ENCODE measurements around the gene NAP1L5. TPM values are rescaled to one million over a fixed set of nuclear protein-coding genes. Genes with fewer than 3 reads are reported as not detected.

NAP1L5 gene
- total and polyA plus RNA-seq, 2 of the 13 experiments (the other 11 are each of a cell fraction or from before 2014, with no cell fraction given) = 1.3 to 1.6 TPM

DNA sequence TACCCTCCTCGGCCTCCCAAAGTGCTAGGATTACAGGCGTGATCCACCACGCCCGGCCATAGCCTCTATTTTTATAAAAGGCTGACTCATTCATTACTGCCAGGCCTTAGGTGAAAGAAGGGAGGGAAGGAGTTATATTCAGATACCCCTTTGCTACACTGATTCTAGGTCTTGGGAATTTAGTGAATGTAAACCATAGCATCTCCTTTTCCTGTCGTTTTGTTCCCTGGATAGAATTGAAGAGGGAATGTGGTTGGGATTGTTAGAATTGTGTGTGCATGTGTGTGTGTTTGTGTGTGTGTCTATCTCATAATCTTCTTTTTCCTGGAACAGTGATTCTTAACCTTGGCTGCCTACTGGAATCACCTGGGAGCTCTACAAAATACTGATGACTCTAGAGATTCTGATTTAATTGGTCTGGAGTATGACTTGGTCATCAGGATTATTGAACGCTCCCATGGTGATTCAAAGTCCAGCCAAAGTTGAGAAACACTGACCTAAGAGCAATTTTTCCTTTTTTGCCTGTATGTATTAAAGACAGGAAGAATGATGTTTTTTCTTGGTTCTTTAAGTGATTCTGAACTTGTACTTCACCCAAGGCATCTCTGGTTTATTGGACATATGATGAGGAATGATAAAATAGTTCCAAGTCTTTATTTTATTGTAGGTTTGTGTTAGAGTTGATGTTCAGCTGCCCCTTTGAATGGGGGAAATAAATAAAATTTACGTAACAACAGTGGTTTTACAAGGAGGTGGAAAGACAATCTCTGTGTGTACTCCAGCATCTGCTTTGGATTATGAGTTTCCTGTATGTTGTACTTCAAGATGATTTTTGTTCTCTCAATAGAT, 37.0 kb downstream of the NAP1L5 start:
- in situ Hi-C loops (cut with HindIII; ENCODE audit: extremely low pct_ligation_motif_present, low pct_unique_long_range_greater_than_20kb) (no loop called here), intact Hi-C loops (cut with micrococcal nuclease; ENCODE audit: unreplicated experiment) (no loop called here)
- POLR2A ChIA-PET = no interaction called here
- CTCF ChIA-PET (ENCODE audit: low intra/inter-chr PET ratio, low total read pairs) = interaction anchor here (1.3 to 2.0 kb wide), 2 partner anchors 121 to 135 kb away, joined by 4 to 14 read pairs; no protein-coding TSS in a partner anchor
- no peak for FAIRE-seq
- no peaks in the 10 kb centered on the region for H3K27me3 ChIP-seq (ENCODE audit: control insufficient read depth in 1 of 2, insufficient read depth in 2 of 2, low read length in 2 of 2)
- peaks cover 47% of the 10 kb centered on the region for H3K4me1 ChIP-seq (ENCODE audit: insufficient read depth, low read length)
- no peaks in the 10 kb centered on the region for H3K9me3 ChIP-seq (ENCODE audit: low read length)
- no peaks in the 10 kb centered on the region for H3K79me2 ChIP-seq (ENCODE audit: insufficient read depth, low read length)
- ATAC-seq = peak; percentile 30
- DNase-seq (ENCODE audit: low spot score) = peak; percentile 27
- no peak overlapping the region for H3K4me2 ChIP-seq (ENCODE audit: low read depth, low read length)
- 73% methylated on average over 7 of the region's 7 CpGs for WGBS (ENCODE audit: low lambda C conversion rate)
- BruUV-seq (replicated peaks) = no TSS peak
- H4K20me1 ChIP-seq (ENCODE audit: insufficient read depth, low read length) = no peaks in the 10 kb centered on the region
- no peak overlapping the region for H2AFZ ChIP-seq (ENCODE audit: low read length)
- H3K9ac ChIP-seq (ENCODE audit: insufficient read depth, low read depth, low read length) = no peak overlapping the region
- H3K4me3 ChIP-seq (replicated peaks in 1 of 3; ENCODE audit: insufficient read depth in 1 of 3, low read depth in 2 of 3, low read length in 3 of 3) = no peak overlapping the region
- no peak overlapping the region for H3K27ac ChIP-seq (ENCODE audit: extremely low read length, insufficient read depth, low read length)
- H3K36me3 ChIP-seq (replicated peaks in 1 of 2; ENCODE audit: control insufficient read depth in 1 of 2, insufficient read depth in 2 of 2, low read length in 2 of 2) = no peaks in the 10 kb centered on the region
- TF ChIP-seq, protein P1, sequence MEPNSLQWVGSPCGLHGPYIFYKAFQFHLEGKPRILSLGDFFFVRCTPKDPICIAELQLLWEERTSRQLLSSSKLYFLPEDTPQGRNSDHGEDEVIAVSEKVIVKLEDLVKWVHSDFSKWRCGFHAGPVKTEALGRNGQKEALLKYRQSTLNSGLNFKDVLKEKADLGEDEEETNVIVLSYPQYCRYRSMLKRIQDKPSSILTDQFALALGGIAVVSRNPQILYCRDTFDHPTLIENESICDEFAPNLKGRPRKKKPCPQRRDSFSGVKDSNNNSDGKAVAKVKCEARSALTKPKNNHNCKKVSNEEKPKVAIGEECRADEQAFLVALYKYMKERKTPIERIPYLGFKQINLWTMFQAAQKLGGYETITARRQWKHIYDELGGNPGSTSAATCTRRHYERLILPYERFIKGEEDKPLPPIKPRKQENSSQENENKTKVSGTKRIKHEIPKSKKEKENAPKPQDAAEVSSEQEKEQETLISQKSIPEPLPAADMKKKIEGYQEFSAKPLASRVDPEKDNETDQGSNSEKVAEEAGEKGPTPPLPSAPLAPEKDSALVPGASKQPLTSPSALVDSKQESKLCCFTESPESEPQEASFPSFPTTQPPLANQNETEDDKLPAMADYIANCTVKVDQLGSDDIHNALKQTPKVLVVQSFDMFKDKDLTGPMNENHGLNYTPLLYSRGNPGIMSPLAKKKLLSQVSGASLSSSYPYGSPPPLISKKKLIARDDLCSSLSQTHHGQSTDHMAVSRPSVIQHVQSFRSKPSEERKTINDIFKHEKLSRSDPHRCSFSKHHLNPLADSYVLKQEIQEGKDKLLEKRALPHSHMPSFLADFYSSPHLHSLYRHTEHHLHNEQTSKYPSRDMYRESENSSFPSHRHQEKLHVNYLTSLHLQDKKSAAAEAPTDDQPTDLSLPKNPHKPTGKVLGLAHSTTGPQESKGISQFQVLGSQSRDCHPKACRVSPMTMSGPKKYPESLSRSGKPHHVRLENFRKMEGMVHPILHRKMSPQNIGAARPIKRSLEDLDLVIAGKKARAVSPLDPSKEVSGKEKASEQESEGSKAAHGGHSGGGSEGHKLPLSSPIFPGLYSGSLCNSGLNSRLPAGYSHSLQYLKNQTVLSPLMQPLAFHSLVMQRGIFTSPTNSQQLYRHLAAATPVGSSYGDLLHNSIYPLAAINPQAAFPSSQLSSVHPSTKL (CRISPR knock-in tag; IDR thresholded peaks at IDR 0.05) = 0 out of 2 replicates have a peak, but pooled peaks have one; percentile 7
- TF ChIP-seq, protein P2, sequence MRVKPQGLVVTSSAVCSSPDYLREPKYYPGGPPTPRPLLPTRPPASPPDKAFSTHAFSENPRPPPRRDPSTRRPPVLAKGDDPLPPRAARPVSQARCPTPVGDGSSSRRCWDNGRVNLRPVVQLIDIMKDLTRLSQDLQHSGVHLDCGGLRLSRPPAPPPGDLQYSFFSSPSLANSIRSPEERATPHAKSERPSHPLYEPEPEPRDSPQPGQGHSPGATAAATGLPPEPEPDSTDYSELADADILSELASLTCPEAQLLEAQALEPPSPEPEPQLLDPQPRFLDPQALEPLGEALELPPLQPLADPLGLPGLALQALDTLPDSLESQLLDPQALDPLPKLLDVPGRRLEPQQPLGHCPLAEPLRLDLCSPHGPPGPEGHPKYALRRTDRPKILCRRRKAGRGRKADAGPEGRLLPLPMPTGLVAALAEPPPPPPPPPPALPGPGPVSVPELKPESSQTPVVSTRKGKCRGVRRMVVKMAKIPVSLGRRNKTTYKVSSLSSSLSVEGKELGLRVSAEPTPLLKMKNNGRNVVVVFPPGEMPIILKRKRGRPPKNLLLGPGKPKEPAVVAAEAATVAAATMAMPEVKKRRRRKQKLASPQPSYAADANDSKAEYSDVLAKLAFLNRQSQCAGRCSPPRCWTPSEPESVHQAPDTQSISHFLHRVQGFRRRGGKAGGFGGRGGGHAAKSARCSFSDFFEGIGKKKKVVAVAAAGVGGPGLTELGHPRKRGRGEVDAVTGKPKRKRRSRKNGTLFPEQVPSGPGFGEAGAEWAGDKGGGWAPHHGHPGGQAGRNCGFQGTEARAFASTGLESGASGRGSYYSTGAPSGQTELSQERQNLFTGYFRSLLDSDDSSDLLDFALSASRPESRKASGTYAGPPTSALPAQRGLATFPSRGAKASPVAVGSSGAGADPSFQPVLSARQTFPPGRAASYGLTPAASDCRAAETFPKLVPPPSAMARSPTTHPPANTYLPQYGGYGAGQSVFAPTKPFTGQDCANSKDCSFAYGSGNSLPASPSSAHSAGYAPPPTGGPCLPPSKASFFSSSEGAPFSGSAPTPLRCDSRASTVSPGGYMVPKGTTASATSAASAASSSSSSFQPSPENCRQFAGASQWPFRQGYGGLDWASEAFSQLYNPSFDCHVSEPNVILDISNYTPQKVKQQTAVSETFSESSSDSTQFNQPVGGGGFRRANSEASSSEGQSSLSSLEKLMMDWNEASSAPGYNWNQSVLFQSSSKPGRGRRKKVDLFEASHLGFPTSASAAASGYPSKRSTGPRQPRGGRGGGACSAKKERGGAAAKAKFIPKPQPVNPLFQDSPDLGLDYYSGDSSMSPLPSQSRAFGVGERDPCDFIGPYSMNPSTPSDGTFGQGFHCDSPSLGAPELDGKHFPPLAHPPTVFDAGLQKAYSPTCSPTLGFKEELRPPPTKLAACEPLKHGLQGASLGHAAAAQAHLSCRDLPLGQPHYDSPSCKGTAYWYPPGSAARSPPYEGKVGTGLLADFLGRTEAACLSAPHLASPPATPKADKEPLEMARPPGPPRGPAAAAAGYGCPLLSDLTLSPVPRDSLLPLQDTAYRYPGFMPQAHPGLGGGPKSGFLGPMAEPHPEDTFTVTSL (CRISPR knock-in tag; IDR thresholded peaks at IDR 0.05; ENCODE audit: borderline replicate concordance) = peak; percentile 40; the same call in 1 of the 2 replicates
- TF ChIP-seq, protein P3, sequence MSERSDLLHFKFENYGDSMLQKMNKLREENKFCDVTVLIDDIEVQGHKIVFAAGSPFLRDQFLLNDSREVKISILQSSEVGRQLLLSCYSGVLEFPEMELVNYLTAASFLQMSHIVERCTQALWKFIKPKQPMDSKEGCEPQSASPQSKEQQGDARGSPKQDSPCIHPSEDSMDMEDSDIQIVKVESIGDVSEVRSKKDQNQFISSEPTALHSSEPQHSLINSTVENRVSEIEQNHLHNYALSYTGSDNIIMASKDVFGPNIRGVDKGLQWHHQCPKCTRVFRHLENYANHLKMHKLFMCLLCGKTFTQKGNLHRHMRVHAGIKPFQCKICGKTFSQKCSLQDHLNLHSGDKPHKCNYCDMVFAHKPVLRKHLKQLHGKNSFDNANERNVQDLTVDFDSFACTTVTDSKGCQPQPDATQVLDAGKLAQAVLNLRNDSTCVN (CRISPR knock-in tag; IDR thresholded peaks at IDR 0.05; ENCODE audit: borderline replicate concordance) = 0 out of 2 replicates have a peak, but pooled peaks have one; percentile 20
- TF ChIP-seq, protein P4, sequence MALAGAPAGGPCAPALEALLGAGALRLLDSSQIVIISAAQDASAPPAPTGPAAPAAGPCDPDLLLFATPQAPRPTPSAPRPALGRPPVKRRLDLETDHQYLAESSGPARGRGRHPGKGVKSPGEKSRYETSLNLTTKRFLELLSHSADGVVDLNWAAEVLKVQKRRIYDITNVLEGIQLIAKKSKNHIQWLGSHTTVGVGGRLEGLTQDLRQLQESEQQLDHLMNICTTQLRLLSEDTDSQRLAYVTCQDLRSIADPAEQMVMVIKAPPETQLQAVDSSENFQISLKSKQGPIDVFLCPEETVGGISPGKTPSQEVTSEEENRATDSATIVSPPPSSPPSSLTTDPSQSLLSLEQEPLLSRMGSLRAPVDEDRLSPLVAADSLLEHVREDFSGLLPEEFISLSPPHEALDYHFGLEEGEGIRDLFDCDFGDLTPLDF (CRISPR knock-in tag; IDR thresholded peaks at IDR 0.05) = no peak
- no peak for TF ChIP-seq NCOA2 (CRISPR knock-in tag; IDR thresholded peaks at IDR 0.05)
- no peak for TF ChIP-seq ZFP41 (CRISPR knock-in tag; IDR thresholded peaks at IDR 0.05; ENCODE audit: borderline replicate concordance)
- TF ChIP-seq MAFF (IDR thresholded peaks at IDR 0.05; ENCODE audit: low read depth, low read length) = peak; percentile 47
- TF ChIP-seq NBN (conservative IDR thresholded peaks at IDR 0.05) = no peak
- TF ChIP-seq TAF15 (IDR thresholded peaks at IDR 0.05; ENCODE audit: low read depth, low read length, poor library complexity, severe bottlenecking) = no peak
- no peak for TF ChIP-seq ZNF614 (CRISPR knock-in tag; IDR thresholded peaks at IDR 0.05; ENCODE audit: borderline replicate concordance)
- TF ChIP-seq CEBPG (CRISPR knock-in tag; IDR thresholded peaks at IDR 0.05) = 0 out of 2 replicates have a peak, but pooled peaks have one; percentile 21

All from HepG2 (cell line).